DMS 273 (cell line): Measurements from ENCODE around the gene PSMC2.

Source experiments
- DNase-seq: peaks from one replicate; lab custom pipeline; 2025; ENCODE audit not compliant: unreplicated experiment; lab: John Stamatoyannopoulos, UW

Gene PSMC2

GRCh38 chr7:103347507-103348267 lies at the start of gene PSMC2:
Gene PSMC2 (plus strand): TSS chr7:103347643. CDS start chr7:103347712, 69 bp downstream.
- peak; percentile 98 for DNase-seq

- DNase-seq = no peak
Observed at GRCh38 chr7:103297837-103298179, 49.6 kb upstream of the PSMC2 start.

- no peak for DNase-seq
Observed at GRCh38 chr7:103299660-103300059, 47.8 kb upstream of the PSMC2 start.

GRCh38 chr7:103301441-103301840 lies 46.0 kb upstream of the PSMC2 start:
- no peak for DNase-seq

GRCh38 chr7:103307503-103308231 lies 39.8 kb upstream of the PSMC2 start:
- DNase-seq = no peak

GRCh38 chr7:103314852-103315251 lies 32.6 kb upstream of the PSMC2 start:
- no peak for DNase-seq

- no peak for DNase-seq
Observed at GRCh38 chr7:103316380-103316941, 31.0 kb upstream of the PSMC2 start.

- DNase-seq = no peak
Observed at GRCh38 chr7:103317009-103317408, 30.4 kb upstream of the PSMC2 start.

GRCh38 chr7:103325744-103326143 lies 21.7 kb upstream of the PSMC2 start:
- no peak for DNase-seq

- no peak for DNase-seq
Observed at GRCh38 chr7:103336761-103337160, 10.7 kb upstream of the PSMC2 start.

- DNase-seq = no peak
Observed at GRCh38 chr7:103338864-103339263, 8.6 kb upstream of the PSMC2 start.

GRCh38 chr7:103341466-103341865 lies 6.0 kb upstream of the PSMC2 start:
- no peak for DNase-seq

GRCh38 chr7:103343332-103343731 lies 4.1 kb upstream of the PSMC2 start:
- peak; percentile 39 for DNase-seq

- DNase-seq = peak; percentile 68
Observed at GRCh38 chr7:103343758-103344452, 3.5 kb upstream of the PSMC2 start.

- DNase-seq = peak; percentile 99
Observed at GRCh38 chr7:103344453-103345149, 2.8 kb upstream of the PSMC2 start, which contains the start of gene DNAJC2. Gene DNAJC2 (minus strand): TSS chr7:103344767. CDS start chr7:103344622, 145 bp downstream.

- DNase-seq = no peak
Observed at GRCh38 chr7:103346396-103346795, 1.0 kb upstream of the PSMC2 start.

GRCh38 chr7:103348452-103348851 lies 1.0 kb downstream of the PSMC2 start:
- peak; percentile 28 for DNase-seq

- DNase-seq = no peak
Observed at GRCh38 chr7:103348959-103349358, 1.5 kb downstream of the PSMC2 start.

GRCh38 chr7:103349805-103350204 lies 2.4 kb downstream of the PSMC2 start:
- no peak for DNase-seq

- no peak for DNase-seq
Observed at GRCh38 chr7:103369432-103369831, 22.0 kb downstream of the PSMC2 start.
